GM12873 (cell line): ENCODE measurements around the gene SLC11A2.

Experiments
- TF ChIP-seq, protein P1 (sequence below): IDR thresholded peaks from 2 replicates; pipeline ENCODE4 v1.5.1; 2012; ENCODE audit warnings: low read depth, mild to moderate bottlenecking, moderate library complexity, low read length, control low read depth; ENCODE audit not compliant: insufficient read depth; ENCODE audit errors: missing control alignments

SLC11A2 gene

DNA sequence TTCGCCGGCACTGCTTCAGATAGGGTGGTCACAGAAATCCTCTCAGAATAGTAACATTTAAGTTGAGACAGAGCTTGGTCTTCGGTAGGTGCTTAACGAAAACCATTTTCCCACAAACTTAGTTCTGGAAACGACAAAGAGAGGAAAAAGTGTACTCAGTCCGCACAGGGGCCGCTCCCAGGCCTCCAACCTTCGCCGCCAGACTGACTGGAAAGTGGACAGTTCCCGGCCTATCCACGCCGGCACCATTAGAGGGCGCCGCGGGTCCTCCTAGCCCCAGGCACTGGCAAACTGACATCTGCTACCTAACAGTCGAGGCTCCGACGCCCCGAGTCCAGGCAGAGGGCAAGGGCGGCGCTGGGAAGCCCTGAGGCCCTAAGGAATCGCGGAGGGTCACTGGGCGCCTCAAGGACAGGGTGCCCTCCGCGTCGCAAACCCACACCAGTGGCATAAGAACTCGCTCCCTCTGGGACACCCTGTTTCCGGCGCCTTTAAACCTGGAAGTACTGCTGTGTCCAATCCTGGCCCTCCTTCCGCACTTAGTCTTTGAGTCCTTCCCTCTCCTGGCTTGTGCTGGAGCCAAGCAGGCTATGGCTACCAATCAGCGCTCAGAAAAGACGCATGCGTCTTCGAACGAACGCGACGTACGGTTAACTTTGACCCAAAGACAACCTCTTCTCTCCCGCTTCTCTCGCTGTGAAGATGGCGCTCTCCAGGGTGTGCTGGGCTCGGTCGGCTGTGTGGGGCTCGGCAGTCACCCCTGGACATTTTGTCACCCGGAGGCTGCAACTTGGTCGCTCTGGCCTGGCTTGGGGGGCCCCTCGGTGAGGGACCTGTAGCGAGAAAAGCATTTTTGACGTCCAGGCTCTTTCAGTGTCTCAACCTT lies 21.7 kb upstream of the SLC11A2 start, which contains the start of gene LETMD1:
LETMD1 (plus strand) TSS at position 673 of the 886 bp plus-strand sequence; CDS start at position 703, 30 bp downstream.
- TF ChIP-seq, protein P1, sequence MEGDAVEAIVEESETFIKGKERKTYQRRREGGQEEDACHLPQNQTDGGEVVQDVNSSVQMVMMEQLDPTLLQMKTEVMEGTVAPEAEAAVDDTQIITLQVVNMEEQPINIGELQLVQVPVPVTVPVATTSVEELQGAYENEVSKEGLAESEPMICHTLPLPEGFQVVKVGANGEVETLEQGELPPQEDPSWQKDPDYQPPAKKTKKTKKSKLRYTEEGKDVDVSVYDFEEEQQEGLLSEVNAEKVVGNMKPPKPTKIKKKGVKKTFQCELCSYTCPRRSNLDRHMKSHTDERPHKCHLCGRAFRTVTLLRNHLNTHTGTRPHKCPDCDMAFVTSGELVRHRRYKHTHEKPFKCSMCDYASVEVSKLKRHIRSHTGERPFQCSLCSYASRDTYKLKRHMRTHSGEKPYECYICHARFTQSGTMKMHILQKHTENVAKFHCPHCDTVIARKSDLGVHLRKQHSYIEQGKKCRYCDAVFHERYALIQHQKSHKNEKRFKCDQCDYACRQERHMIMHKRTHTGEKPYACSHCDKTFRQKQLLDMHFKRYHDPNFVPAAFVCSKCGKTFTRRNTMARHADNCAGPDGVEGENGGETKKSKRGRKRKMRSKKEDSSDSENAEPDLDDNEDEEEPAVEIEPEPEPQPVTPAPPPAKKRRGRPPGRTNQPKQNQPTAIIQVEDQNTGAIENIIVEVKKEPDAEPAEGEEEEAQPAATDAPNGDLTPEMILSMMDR, result peak; percentile 95

DNA sequence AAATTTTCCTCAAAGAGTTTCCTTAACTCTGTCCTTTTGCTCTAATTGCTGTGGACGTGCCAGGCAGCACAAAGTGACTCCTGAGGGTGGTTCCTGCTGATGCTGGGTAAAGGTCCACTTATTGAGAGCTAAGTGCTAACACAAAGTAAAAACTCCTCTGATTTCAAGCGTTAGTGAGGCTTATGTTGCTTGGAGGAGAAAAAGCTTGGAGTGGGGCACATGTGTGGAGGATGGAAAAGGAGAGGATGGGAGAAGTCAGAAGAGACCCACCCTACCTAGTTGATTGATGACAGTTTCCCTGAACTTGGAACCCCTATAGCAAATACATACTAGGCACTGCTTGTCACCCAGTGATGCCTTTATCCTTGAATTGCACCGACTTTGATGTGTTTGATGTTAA lies 10.1 kb upstream of the SLC11A2 start:
- TF ChIP-seq, protein P1, result no peak

DNA sequence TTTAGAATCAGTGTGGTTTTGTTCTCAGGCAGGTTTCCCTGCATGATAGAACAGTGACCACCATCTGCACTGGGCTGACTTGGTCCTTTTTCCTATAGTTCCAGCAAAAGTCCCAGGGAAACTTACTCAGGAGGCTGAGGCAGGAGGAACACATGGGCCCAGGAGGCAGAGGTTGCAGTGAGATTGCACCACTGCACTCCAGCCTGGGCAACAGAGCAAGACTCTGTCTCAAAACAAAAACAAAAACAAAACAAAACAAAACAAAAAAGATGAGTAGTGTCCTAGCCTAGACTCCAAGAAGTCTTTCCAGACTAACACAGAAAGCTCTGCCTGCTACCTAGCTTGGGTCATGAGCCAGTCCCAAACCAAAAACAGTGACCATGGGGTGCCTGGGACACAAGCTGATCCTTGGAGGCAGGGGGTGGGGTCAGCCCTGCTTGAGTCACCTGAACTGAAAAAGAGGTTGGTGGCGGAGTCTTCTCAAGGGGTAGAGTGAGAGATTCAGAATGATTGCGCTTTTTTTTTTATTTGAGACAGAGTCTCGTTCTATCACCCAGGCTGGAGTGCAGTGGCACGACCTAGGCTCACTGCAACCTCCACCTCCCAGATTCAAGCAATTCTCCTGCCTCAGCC lies 7.4 kb upstream of the SLC11A2 start:
- TF ChIP-seq, protein P1, result no peak

DNA sequence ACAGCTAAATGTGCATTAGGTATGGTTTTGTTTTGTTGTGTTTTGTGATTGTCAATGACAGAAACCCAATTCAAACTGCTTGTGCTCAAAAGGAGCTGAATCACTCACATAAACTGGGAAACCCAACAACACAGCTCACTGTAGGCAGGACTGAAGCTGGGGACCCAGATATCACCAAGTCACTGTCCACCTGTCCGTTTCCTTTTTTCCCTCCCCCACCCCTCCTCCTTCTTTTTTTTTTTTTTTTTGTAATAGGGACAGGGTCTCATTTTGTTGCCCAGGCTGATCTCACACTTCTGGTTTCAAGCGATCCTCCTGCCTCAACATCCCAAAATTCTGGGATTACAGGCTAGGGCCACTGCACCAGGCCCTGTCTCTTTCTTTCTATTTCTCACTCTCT lies 6.9 kb upstream of the SLC11A2 start:
- TF ChIP-seq, protein P1, result no peak

DNA sequence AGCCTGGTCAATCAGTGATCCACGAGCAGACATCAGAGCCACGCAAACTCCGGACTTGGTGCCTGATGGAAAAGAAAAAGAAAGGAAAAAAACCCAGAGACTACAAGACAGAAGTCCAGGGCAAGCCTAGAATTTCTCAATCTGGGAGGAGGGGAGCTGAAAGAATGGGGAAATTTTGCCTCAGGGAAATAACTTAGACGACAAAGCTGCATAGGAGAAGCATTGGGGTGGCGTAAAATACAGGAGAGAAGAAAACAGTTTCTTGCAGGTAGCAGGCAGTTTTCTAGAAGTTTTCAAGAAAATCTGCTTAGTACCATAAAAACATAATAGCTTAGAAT lies 2.6 kb upstream of the SLC11A2 start:
- TF ChIP-seq, protein P1, result no peak

DNA sequence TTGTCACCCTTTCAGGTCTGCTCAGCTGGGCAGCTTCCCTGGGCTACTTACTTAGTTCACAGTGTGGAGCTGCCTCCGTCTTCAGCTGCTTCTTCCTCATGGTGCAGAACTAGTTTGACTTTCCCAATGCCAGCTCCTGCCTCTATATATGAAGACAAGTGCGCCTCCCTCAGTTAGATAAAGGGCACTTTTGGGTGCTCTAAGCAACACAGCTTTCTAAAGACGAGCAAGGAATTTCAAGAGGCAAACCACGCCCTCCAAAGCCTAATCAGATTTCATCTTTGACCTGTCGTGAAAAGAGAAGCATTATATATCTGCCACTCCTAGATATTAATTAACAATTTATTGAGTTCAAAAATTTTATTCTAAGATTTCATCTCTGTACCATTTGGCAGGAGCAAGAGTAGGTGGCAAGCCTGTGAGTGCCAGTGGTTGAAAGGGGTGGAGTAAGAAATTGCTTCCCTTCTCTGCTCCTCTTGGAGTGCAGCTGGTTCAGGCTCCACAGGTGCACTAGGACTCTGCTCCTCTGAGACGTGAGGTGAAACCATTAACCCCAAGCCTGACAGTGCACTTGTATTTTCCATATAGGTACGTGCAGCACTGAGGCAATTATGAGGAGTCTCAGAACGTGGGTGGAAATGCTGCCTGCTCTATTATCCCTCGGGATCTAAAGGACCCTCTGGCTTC lies 2.1 kb upstream of the SLC11A2 start:
- TF ChIP-seq, protein P1, result peak; percentile 22

DNA sequence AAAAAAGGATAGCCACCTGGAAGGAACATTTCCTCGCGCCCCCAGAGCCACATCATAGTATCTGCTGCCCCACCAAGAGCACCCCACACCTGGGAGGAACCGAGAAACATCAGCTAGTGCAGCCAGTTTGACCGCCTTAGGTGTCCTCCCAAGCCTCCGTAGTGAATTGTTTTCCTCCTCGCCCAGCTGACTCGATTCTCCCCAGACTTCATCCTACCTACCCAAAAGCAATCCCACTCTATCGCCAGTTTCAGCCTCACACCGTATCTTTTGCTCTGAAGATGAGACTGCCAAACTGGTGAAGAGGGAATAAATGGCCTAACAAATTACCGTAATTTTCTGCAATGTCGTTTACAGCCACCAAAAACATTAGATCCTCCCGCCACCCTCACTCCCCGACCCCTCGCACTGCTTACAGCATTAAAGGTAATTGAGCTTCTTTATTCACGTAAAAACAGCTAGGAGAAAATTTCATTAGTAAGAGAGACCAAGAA lies 1.2 kb upstream of the SLC11A2 start:
- TF ChIP-seq, protein P1, result no peak
